ENCODE results near the gene TTLL11. TPM values are rescaled to one million over a fixed set of nuclear protein-coding genes. Genes with fewer than 3 reads are reported as not detected.

Gene TTLL11
- total RNA-seq, 1 experiment from 2014 or later = 1.5 TPM

GRCh38 chr9:122090287-122090883, 2.7 kb downstream of the TTLL11 start:
- H3K4me3 Mint-ChIP-seq = no peak overlapping the region
- Histone ChIP-seq H4K20me1 (ENCODE audit: control insufficient read depth, insufficient read depth, insufficient read length) (no peaks in the 10 kb centered on the region), H3K27me3 (ENCODE audit: insufficient read depth, low read length) (no peaks in the 10 kb centered on the region; the same call in 1 of the 2 replicates), H4K91ac (ENCODE audit: insufficient read length, low read depth, low read length) (no peak overlapping the region), H2BK12ac (ENCODE audit: insufficient read length, low read depth, low read length) (no peak overlapping the region), H3K79me1 (ENCODE audit: insufficient read depth, low read depth, low read length, poor library complexity, severe bottlenecking) (no peaks in the 10 kb centered on the region), H3K9me3 (ENCODE audit: control insufficient read depth, low read depth, low read length) (no peaks in the 10 kb centered on the region), H3K27ac (ENCODE audit: insufficient read length, low read depth, low read length) (no peak overlapping the region), H2BK20ac (ENCODE audit: low read depth, low read length, poor library complexity, severe bottlenecking) (no peak overlapping the region), H3K4me2 (ENCODE audit: insufficient read depth, insufficient read length, low read length) (no peak overlapping the region), H3K79me2 (ENCODE audit: insufficient read depth, low read length) (no peaks in the 10 kb centered on the region), H2AK5ac (ENCODE audit: insufficient read length, low read length) (no peak overlapping the region), H2BK5ac (ENCODE audit: insufficient read length, low read length) (no peak overlapping the region), H4K8ac (replicated peaks; ENCODE audit: insufficient read length, low read depth, low read length) (no peak overlapping the region), H3K9ac (ENCODE audit: extremely low read depth, insufficient read length, low read length) (no peak overlapping the region), H3K23ac (ENCODE audit: insufficient read length, low read depth, low read length) (no peak overlapping the region), H3K23me2 (ENCODE audit: insufficient read length, low read depth, low read length, poor library complexity, severe bottlenecking) (peaks cover 13% of the 10 kb centered on the region), H3K18ac (ENCODE audit: insufficient read length, low read depth, low read length) (no peak overlapping the region), H2BK120ac (ENCODE audit: low read depth, low read length, poor library complexity, severe bottlenecking) (no peak overlapping the region), H3K56ac (ENCODE audit: insufficient read length, low read depth, low read length) (no peak overlapping the region), H4K5ac (ENCODE audit: insufficient read length, low read depth, low read length) (no peak overlapping the region), H3K4ac (ENCODE audit: low read depth, low read length) (no peak overlapping the region), H3K14ac (ENCODE audit: insufficient read depth, low read length) (no peak overlapping the region), H3T11ph (ENCODE audit: low read length) (no peak overlapping the region), H3K4me1 (ENCODE audit: insufficient read depth, low read length) (no peaks in the 10 kb centered on the region), H2AFZ (ENCODE audit: low read length) (no peak overlapping the region), H2BK15ac (ENCODE audit: low read depth, low read length) (no peak overlapping the region)
- no CpG with 5 or more reads among the region's 9 CpGs for WGBS (ENCODE audit: extremely low coverage, insufficient read length, low lambda C conversion rate)
- TF ChIP-seq CTCF (conservative IDR thresholded peaks at IDR 0.05) = no peak
- H3K9me3 Mint-ChIP-seq = no peaks in the 10 kb centered on the region
- H3K27ac Mint-ChIP-seq = no peak overlapping the region
- no peak for DNase-seq
- H3K36me3 Mint-ChIP-seq (ENCODE audit: insufficient read depth in 1 of 3, low read depth in 3 of 3) = no peaks in the 10 kb centered on the region
- H3K27me3 Mint-ChIP-seq (ENCODE audit: low read depth) = peaks cover 40% of the 10 kb centered on the region
- peaks cover 6 to 9% of the 10 kb centered on the region in 2 experiments for H3K4me1 Mint-ChIP-seq

Measured in H9 (cell line).